AG04450 (cell line): ENCODE measurements around the gene RUNX2. TPM values are rescaled to one million over a fixed set of nuclear protein-coding genes. Genes with fewer than 3 reads are reported as not detected.

Experiments used
- CTCF ChIA-PET: fragments of 300-600, 350-600 bp; formaldehyde crosslinking; extraction: SDS; loops from one replicate; lab custom pipeline; 2022; ENCODE audit warnings: antibody characterized with exemption, inconsistent platforms; lab: Charles Lee
- POLR2A ChIA-PET: fragments of 350-600 bp; formaldehyde crosslinking; extraction: SDS; loops from one replicate; lab custom pipeline; 2021; ENCODE audit warnings: antibody characterized with exemption, inconsistent platforms; lab: Yijun Ruan, JAX
- DNase-seq: peaks from one replicate; pipeline ENCODE4 v3.0.0-alpha.2; 2011; ENCODE audit warnings: low read depth, low spot score
- H3K27ac ChIP-seq: one replicate; pipeline ENCODE4 v1.5.1; 2012; ENCODE audit warnings: low read depth, low read length, control low read depth
- H3K27me3 ChIP-seq: one replicate; pipeline ENCODE4 v1.6.0; 2012; ENCODE audit warnings: low read length; ENCODE audit not compliant: control insufficient read depth, insufficient read depth
- H3K4me3 ChIP-seq: 2 replicates; pipeline ENCODE4 v1.5.1; 2011; ENCODE audit warnings: mild to moderate bottlenecking, low read depth, low read length, control low read depth
- H3K9me3 ChIP-seq: 2 replicates; pipeline ENCODE4 v1.5.1; 2012; ENCODE audit warnings: low read length; ENCODE audit not compliant: control insufficient read depth, insufficient read depth
- CTCF ChIP-seq: IDR thresholded peaks from 2 replicates; pipeline ENCODE4 v1.5.1; 2011; ENCODE audit warnings: low read depth, low read length, control low read depth, inconsistent platforms
- polyA plus RNA-seq: library from polyadenylated mRNA; depleted of rRNA; stranded (reverse); fragments of >200 nt; gene quantifications from 2 replicates; pipeline ENCODE4 v1.2.3, GENCODE V29; 2011

Gene RUNX2
- polyA plus RNA-seq, 1 experiment: 3.4 TPM

- ChIA-PET CTCF (no interaction called here), POLR2A (no interaction called here)
- no peaks in the 10 kb centered on the region for H3K9me3 ChIP-seq
- no peak overlapping the region for H3K4me3 ChIP-seq
- TF ChIP-seq CTCF: no peak
- no peaks in the 10 kb centered on the region for H3K27me3 ChIP-seq
- H3K27ac ChIP-seq: no peak overlapping the region
- no peak for DNase-seq
Observed at GRCh38 chr6:45635284-45635867, 307.2 kb downstream of the RUNX2 start.

GRCh38 chr6:45637056-45637455 is 308.9 kb downstream of the RUNX2 start:
- no peak for DNase-seq
- H3K27me3 ChIP-seq: no peaks in the 10 kb centered on the region
- CTCF ChIA-PET: no interaction called here
- H3K9me3 ChIP-seq: no peaks in the 10 kb centered on the region; the same call in 1 of the 2 replicates
- TF ChIP-seq CTCF: no peak
- POLR2A ChIA-PET: no interaction called here
- H3K4me3 ChIP-seq: no peak overlapping the region
- no peak overlapping the region for H3K27ac ChIP-seq

- CTCF ChIA-PET: no interaction called here
- no peak for TF ChIP-seq CTCF
- H3K27me3 ChIP-seq: no peaks in the 10 kb centered on the region
- H3K27ac ChIP-seq: no peak overlapping the region
- no peaks in the 10 kb centered on the region; the same call in 1 of the 2 replicates for H3K9me3 ChIP-seq
- no peak overlapping the region for H3K4me3 ChIP-seq
- no peak for DNase-seq
- POLR2A ChIA-PET: no interaction called here
Observed at GRCh38 chr6:45637611-45638257, 309.6 kb downstream of the RUNX2 start.

GRCh38 chr6:45640081-45640491 is 312.0 kb downstream of the RUNX2 start:
- Histone ChIP-seq H3K27ac (no peak overlapping the region), H3K9me3 (no peaks in the 10 kb centered on the region; the same call in 1 of the 2 replicates), H3K4me3 (no peak overlapping the region), H3K27me3 (no peaks in the 10 kb centered on the region)
- no peak for TF ChIP-seq CTCF
- DNase-seq: no peak
- CTCF ChIA-PET: no interaction called here
- POLR2A ChIA-PET: interaction anchor here (1.1 kb wide), 1 partner anchor 75 kb away, joined by 3 read pairs; no protein-coding TSS in a partner anchor

- DNase-seq: no peak
- Histone ChIP-seq H3K27me3 (no peaks in the 10 kb centered on the region), H3K9me3 (no peaks in the 10 kb centered on the region; the same call in 1 of the 2 replicates), H3K27ac (no peak overlapping the region), H3K4me3 (no peak overlapping the region)
- no peak for TF ChIP-seq CTCF
- POLR2A ChIA-PET: no interaction called here
- CTCF ChIA-PET: no interaction called here
Observed at GRCh38 chr6:45640811-45641210, 312.7 kb downstream of the RUNX2 start.
